IPS-18a (cell line): ENCODE results near the gene MIER2.

Experiments used
- H3K27ac ChIP-seq: one replicate; pipeline ENCODE4 v1.5.1; 2013; ENCODE audit warnings: low read length
- H3K27me3 ChIP-seq: one replicate; pipeline ENCODE4 v1.6.1; 2013; ENCODE audit warnings: mild to moderate bottlenecking, low read length; ENCODE audit not compliant: control insufficient read depth, insufficient read depth
- H3K36me3 ChIP-seq: one replicate; pipeline ENCODE4 v1.6.1; 2013; ENCODE audit warnings: low read depth, low read length; ENCODE audit not compliant: control insufficient read depth
- H3K4me1 ChIP-seq: one replicate; pipeline ENCODE4 v1.6.1; 2013; ENCODE audit warnings: low read depth, low read length; ENCODE audit not compliant: control insufficient read depth
- H3K4me3 ChIP-seq: one replicate; pipeline ENCODE4 v1.5.1; 2013; ENCODE audit warnings: low read length
- H3K9ac ChIP-seq: one replicate; pipeline ENCODE4 v1.6.1; 2013; ENCODE audit warnings: mild to moderate bottlenecking, low read length, moderate library complexity
- H3K9me3 ChIP-seq: one replicate; pipeline ENCODE4 v1.6.1; 2013; ENCODE audit warnings: low read depth, low read length; ENCODE audit not compliant: control insufficient read depth

The MIER2 gene

DNA sequence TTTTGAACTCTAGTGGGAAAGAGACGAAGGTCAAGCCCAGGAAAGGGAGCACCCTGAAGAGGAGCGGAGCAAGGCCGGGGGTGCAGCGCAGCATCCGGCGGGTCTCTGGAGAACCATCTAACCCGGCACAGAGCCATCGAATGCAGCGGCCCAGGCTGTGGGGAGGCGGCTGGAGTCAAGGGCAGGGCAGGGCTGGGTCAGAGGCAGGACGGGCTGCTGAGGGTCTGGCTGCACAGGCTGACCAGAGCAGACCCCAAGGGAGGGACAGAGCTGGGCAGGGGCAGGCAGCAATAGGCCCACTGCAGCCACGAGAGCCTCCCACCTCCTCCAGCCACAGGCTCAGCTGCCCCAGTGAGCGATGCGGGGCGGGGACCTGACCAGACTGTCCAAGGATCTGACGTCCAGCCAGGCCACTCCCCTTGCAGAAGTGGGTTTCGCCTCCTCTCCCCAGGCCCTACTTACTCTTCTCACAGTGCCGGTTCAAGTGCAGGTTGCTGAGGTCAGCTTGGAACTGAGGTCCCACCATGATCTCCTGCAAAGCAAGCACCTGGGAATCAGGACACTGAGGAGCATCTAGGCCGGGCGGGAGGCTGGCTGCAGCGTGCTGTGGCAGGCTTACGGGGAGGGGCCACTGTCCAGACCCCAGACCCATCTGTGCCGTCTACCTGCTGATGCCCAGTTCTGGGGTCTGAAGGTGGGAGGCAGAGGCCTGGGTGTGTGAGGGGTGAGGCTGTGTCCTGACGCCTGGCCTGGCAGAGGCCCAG, 19.2 kb downstream of the MIER2 start:
- Histone ChIP-seq H3K9ac (no peak overlapping the region), H3K27ac (no peak overlapping the region), H3K4me1 (no peaks in the 10 kb centered on the region), H3K36me3 (peaks cover 82% of the 10 kb centered on the region), H3K9me3 (peaks cover 4% of the 10 kb centered on the region), H3K27me3 (no peaks in the 10 kb centered on the region), H3K4me3 (no peak overlapping the region)

DNA sequence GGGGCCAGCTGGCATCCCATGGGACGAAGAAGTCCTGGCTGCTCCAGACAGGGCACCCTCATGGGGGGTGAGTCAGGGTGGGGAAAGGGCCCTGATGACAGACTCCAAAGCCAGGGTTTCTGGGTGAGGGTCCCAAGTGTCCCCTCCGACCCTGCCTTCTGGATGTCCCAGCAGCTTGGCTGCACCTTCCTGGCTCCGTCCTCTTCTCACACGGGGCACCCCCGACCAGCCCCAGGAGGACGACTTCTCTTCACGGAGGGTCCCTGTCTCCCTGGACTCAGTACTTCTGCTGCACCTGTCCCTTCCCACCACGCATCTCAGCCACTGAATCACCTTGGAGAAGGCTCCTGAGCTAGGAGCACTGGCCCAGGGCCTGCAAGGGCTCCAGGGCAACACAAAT, 19.9 kb downstream of the MIER2 start:
- no peaks in the 10 kb centered on the region for H3K27me3 ChIP-seq
- no peaks in the 10 kb centered on the region for H3K4me1 ChIP-seq
- H3K4me3 ChIP-seq: no peak overlapping the region
- peaks cover 4% of the 10 kb centered on the region for H3K9me3 ChIP-seq
- no peak overlapping the region for H3K9ac ChIP-seq
- peaks cover 79% of the 10 kb centered on the region for H3K36me3 ChIP-seq
- no peak overlapping the region for H3K27ac ChIP-seq

DNA sequence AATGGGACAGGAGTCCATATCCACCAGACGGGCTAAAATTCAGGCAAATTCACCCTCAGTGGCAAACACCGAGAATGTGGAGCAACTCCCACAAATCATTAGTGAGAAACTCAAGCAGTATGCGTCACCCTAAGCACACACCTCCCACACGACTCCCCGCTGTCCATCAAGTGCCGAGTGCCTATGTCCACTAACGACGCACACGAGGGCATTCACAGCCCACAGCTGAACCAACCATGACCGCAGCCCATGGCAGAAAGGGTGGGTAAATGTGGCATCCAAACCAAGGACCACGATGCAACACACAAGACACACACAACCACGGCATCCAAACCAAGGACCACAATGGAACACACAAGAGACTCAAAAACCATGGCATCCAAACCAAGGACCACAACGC, 22.0 kb downstream of the MIER2 start:
- Histone ChIP-seq H3K27me3 (no peaks in the 10 kb centered on the region), H3K27ac (no peak overlapping the region), H3K9ac (no peak overlapping the region), H3K4me3 (no peak overlapping the region), H3K9me3 (peaks cover 4% of the 10 kb centered on the region), H3K36me3 (peaks cover 63% of the 10 kb centered on the region), H3K4me1 (no peaks in the 10 kb centered on the region)

DNA sequence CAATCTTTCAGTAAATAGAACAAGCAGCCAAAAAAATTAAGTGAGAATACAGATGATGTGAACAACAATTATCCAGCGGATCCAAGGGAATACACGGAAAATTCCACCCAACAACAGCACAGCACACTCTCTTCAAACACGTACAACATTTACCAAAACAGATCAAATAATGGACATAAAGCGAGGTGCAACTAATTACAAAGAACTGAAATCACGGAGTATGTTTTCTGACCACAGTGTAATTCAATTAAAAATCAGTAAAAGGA, 26.2 kb downstream of the MIER2 start:
- no peak overlapping the region for H3K9ac ChIP-seq
- H3K4me3 ChIP-seq: no peak overlapping the region
- H3K9me3 ChIP-seq: peaks cover 4% of the 10 kb centered on the region
- no peaks in the 10 kb centered on the region for H3K4me1 ChIP-seq
- peaks cover 38% of the 10 kb centered on the region for H3K36me3 ChIP-seq
- no peaks in the 10 kb centered on the region for H3K27me3 ChIP-seq
- H3K27ac ChIP-seq: no peak overlapping the region

DNA sequence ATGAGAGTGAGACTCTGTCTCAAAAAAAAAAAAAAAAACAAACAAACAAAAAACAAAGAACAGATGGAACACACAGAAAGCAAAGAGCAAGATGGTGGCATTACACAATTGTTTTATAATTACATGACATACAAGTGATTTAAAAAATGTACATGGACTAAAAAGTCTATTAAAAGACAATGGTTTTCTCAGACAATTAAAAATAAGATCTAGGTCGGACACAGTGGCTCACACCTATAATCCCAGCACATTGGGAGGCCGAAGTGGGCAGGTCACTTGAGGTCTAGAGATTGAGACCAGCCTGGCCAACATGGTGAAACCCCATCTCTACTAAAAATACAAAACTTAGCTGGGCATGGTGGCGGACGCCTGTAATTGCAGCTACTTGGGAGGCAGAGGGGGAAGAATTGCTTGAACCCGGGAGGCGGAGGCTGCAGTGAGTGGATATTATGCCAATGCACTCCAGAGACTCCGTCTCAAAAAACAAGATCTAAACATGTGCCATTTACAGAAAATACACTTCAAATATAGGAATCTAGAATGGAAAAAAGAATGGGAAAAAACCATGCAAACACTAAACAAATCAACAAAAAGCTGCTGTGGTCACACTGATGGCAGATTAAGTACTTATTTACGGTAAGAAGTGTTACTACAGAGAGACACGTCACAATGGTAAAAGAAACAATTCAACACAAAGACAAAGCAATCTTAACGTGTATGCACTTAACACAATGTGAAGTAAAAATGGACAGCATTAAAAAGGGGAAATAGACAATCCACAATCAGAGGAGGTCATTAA, 26.7 kb downstream of the MIER2 start:
- Histone ChIP-seq H3K9ac (no peak overlapping the region), H3K36me3 (peaks cover 33% of the 10 kb centered on the region), H3K4me1 (no peaks in the 10 kb centered on the region), H3K9me3 (peaks cover 4% of the 10 kb centered on the region), H3K4me3 (no peak overlapping the region), H3K27me3 (no peaks in the 10 kb centered on the region), H3K27ac (no peak overlapping the region)

DNA sequence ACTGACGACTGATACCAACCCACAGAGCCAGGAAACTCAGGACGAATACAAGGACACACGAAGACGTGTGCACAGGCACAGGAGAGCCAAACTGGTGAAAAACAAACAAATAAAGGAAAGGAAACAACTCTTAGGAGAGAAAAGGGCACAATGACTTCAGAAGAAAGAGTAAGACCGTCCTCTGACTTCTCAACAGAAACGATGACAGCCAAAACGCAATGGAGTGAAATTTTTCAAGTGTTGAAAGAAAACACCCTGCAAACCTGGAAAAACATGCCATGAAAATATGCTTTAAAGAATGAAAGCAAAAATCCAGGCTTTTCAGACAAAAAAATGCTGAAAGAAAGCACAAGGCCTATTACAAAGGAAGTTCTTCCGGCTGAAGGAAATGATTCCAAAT, 28.8 kb downstream of the MIER2 start:
- H3K4me3 ChIP-seq: no peak overlapping the region
- H3K27me3 ChIP-seq: no peaks in the 10 kb centered on the region
- no peaks in the 10 kb centered on the region for H3K4me1 ChIP-seq
- H3K36me3 ChIP-seq: peaks cover 32% of the 10 kb centered on the region
- H3K27ac ChIP-seq: no peak overlapping the region
- H3K9ac ChIP-seq: no peak overlapping the region
- peaks cover under 1% of the 10 kb centered on the region for H3K9me3 ChIP-seq

DNA sequence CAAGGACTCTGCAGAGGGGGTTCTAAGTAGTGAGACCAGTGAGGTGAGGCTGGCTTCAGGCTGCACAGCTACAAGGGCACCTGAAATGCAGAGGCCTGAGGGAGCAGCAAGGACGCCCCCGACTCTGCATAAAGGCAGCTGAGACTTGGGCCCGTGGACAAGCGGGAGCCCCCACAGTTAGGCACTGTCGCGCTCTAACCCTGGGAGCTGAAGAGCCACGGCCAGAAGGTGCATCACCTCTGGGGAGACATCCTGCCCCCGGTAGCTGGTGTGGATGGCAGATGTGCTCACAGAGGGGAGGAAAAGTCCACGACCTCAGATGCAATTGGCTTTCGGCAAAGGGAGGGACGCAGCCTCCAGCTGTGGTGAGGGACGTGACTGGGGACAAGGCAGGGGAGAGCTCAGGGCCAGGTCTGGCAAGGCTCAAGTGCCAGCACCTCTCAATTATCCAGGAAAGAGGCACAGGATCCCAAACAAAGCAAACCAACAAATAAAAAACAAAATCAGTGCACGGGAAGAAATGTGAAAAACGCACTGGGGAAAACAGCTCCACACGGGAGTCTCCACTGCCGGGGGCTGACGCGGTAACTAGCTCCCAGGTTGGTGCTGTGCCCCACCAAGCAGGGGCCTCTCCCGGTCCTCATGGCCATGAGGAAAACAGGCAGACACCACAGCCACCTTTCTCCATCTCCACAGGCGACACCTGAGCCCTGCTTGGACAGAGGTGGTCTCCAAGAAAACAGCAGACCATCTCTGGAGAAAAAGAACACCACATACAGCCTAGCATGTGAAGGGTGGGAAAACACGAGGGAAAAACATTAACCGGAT, 30.4 kb downstream of the MIER2 start:
- peaks cover 34% of the 10 kb centered on the region for H3K36me3 ChIP-seq
- no peaks in the 10 kb centered on the region for H3K9me3 ChIP-seq
- no peaks in the 10 kb centered on the region for H3K4me1 ChIP-seq
- no peak overlapping the region for H3K4me3 ChIP-seq
- H3K27me3 ChIP-seq: no peaks in the 10 kb centered on the region
- no peak overlapping the region for H3K27ac ChIP-seq
- H3K9ac ChIP-seq: no peak overlapping the region

DNA sequence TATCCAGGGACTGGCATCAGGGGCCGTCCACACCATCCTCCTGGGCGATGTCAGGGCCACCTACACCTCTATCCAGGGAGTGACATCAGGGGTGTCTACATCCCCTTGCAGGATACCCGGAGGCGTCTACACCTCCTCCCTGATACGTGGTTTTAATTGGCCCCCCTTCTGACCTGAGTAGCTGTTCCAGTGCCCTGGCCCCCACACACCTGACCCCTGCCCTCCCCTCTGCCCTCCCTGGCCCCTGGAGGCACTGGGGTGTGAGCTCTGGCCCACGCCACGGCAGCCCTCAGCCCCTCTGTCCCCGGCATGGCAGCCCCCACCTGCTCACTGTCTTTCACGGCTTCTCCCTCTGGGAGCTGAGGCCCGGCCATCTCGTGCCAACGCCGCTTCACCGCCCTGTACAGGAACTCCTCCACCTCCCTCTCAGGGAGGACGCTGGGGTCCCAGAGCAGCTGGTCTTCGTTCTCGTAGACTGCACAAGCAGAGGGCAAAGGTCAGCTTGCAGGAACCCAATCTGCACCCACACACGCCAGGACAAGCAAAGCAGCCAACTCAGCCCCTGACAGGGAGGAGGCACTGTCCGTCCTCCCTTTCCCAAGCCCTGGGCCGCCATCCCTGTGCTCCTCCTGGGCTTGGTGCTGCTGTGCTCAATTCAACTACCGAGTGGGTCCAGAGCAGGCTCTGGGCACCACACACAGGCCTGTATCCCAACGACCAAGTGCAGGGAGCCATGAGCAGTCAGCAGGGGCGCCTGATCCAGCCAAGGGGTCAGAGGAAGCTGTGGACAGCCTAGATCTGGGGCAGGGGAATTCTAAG, 31.2 kb downstream of the MIER2 start:
- Histone ChIP-seq H3K9ac (no peak overlapping the region), H3K27ac (no peak overlapping the region), H3K9me3 (no peaks in the 10 kb centered on the region), H3K4me3 (no peak overlapping the region), H3K27me3 (no peaks in the 10 kb centered on the region), H3K36me3 (peaks cover 41% of the 10 kb centered on the region), H3K4me1 (no peaks in the 10 kb centered on the region)

DNA sequence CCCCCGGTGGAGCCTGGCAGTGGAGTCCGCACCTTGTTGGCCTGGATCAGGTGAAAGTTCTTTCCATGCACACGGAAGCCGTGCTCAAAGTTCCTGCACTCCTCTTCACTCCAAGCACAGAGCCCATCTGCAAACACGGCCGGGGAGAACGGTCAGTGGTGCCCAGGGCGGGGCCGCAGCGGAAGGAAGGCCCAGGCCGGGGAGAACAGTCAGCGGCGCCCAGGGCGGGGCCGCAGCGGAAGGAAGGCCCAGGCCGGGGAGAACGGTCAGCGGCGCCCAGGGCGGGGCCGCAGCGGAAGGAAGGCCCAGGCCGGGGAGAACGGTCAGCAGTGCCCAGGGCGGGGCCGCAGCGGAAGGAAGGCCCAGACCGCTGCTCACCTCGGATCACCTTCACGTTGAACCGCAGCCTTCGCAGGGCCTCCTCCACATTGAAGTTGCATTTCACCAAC, 32.8 kb downstream of the MIER2 start:
- H3K36me3 ChIP-seq: peaks cover 51% of the 10 kb centered on the region

DNA sequence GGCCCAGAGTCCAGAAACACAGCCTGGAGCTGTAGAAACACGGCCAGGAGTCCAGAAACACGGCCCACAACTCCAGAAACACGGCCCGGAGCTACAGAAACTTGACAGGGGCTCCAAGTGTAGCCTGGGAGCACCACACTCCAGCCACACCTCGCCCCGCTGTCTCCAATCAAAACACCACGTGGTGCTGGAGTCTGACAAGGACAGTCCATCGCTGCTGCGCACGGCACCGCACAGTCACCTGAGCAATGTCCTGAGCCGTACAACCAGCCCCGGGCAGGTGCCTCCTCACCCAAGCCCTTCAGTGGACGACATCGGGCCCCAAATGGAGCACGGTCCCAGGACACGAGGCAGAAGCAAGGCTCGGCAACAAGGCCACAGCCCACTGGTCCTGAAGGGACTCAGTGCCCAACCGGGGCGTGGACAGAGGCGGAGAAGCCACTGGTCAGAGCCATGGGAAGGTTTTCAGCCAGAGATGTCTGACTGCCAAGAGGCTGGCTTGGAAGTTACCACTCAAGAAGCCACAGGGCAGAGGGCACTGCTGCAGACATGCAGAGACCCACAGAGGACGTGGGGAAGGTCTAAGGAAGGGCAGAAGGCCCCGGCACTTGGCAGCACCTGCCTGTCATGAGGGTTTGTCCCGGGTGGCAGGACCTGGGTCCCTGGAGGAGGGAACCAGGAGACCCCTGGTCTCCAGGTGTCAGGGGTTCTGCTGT, 33.7 kb downstream of the MIER2 start:
- Histone ChIP-seq H3K4me3 (no peak overlapping the region), H3K27me3 (no peaks in the 10 kb centered on the region), H3K9ac (no peak overlapping the region), H3K36me3 (peaks cover 56% of the 10 kb centered on the region), H3K9me3 (no peaks in the 10 kb centered on the region), H3K4me1 (no peaks in the 10 kb centered on the region), H3K27ac (no peak overlapping the region)

More for the DNA sequence above, 32.8 kb downstream of the MIER2 start:
- Histone ChIP-seq H3K9ac (no peak overlapping the region), H3K4me3 (no peak overlapping the region), H3K9me3 (no peaks in the 10 kb centered on the region), H3K27me3 (no peaks in the 10 kb centered on the region), H3K27ac (no peak overlapping the region), H3K4me1 (no peaks in the 10 kb centered on the region)
